ENCODE results near the gene RBM26.
A peak's percentile ranks its signal among the peaks of the same experiment; 100 is the strongest.

RBM26 gene

GRCh38 chr13:79392882-79393563 is 13.0 kb downstream of the RBM26 start:
- TF ChIP-seq CTCF (conservative IDR thresholded peaks at IDR 0.05; ENCODE audit: low read depth, low read length): no peak
- H3K4me3 ChIP-seq (ENCODE audit: low read depth, low read length): no peak overlapping the region
- peak; percentile 39 for DNase-seq (ENCODE audit: low read depth)

- no peak for TF ChIP-seq CTCF (conservative IDR thresholded peaks at IDR 0.05; ENCODE audit: low read depth, low read length)
- no peak for DNase-seq (ENCODE audit: low read depth)
- no peak overlapping the region for H3K4me3 ChIP-seq (ENCODE audit: low read depth, low read length)
Measured at GRCh38 chr13:79389026-79389425, 17.0 kb downstream of the RBM26 start.

- no peak for TF ChIP-seq CTCF (conservative IDR thresholded peaks at IDR 0.05; ENCODE audit: low read depth, low read length)
- DNase-seq (ENCODE audit: low read depth): no peak
Measured at GRCh38 chr13:79387853-79388252, 18.2 kb downstream of the RBM26 start.

GRCh38 chr13:79386125-79386826 is 19.8 kb downstream of the RBM26 start:
- no peak for TF ChIP-seq CTCF (conservative IDR thresholded peaks at IDR 0.05; ENCODE audit: low read depth, low read length)
- no peak for DNase-seq (ENCODE audit: low read depth)
- H3K4me3 ChIP-seq (ENCODE audit: low read depth, low read length): no peak overlapping the region

More at GRCh38 chr13:79387853-79388252, 18.2 kb downstream of the RBM26 start:
- H3K4me3 ChIP-seq (ENCODE audit: low read depth, low read length): no peak overlapping the region

GRCh38 chr13:79385694-79386093 is 20.4 kb downstream of the RBM26 start:
- peak; percentile 33 for DNase-seq (ENCODE audit: low read depth)
- no peak overlapping the region for H3K4me3 ChIP-seq (ENCODE audit: low read depth, low read length)
- TF ChIP-seq CTCF (conservative IDR thresholded peaks at IDR 0.05; ENCODE audit: low read depth, low read length): no peak

GRCh38 chr13:79384022-79384610 is 21.9 kb downstream of the RBM26 start:
- no peak for DNase-seq (ENCODE audit: low read depth)
- no peak overlapping the region for H3K4me3 ChIP-seq (ENCODE audit: low read depth, low read length)
- no peak for TF ChIP-seq CTCF (conservative IDR thresholded peaks at IDR 0.05; ENCODE audit: low read depth, low read length)

Measured in choroid plexus epithelial cell (primary cell).